ENCODE measurements around the gene METRN. TPM values are rescaled to one million over a fixed set of nuclear protein-coding genes. Genes with fewer than 3 reads are reported as not detected.

METRN gene
- total RNA-seq, 1 donor from 2014 or later = 6.1 TPM

DNA sequence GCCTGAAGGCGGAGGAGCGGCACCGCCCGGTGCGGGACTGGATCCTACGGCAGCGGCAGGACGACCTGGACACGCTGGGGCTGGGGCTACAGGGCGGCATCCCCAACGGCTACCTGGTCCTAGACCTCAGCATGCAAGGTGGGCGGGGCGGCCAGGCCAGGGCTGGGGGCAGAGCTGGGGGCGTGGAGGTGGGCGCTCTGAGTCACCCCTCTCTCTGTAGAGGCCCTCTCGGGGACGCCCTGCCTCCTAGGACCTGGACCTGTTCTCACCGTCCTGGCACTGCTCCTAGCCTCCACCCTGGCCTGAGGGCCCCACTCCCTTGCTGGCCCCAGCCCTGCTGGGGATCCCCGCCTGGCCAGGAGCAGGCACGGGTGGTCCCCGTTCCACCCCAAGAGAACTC is 53.5 kb downstream of the METRN start:
- intact Hi-C loops (cut with micrococcal nuclease) = no loop called here

Other genes starting within 250 kb of the METRN start
- 86.5 and 94.8 TPM in 2 replicates for gene CAPN15, start 187.4 kb upstream of the METRN start, total RNA-seq
- 0.10 TPM in 1 of 2 replicates, not detected in the other for gene PRR35, start 154.7 kb upstream of the METRN start, total RNA-seq
- gene NHLRC4, start 148.1 kb upstream of the METRN start, total RNA-seq = 1.8 and 2.2 TPM in 2 replicates
- gene PIGQ, start 145.2 kb upstream of the METRN start, total RNA-seq = 45.5 and 49.8 TPM in 2 replicates
- 16.2 and 17.6 TPM in 2 replicates for gene RAB40C, start 125.1 kb upstream of the METRN start, total RNA-seq
- gene WFIKKN1, start 84.1 kb upstream of the METRN start, total RNA-seq = 0.69 and 0.76 TPM in 2 replicates
- gene METTL26, start 78.8 kb upstream of the METRN start, total RNA-seq = 79.2 and 85.0 TPM in 2 replicates
- 19.3 and 27.5 TPM in 2 replicates for gene MCRIP2, start 73.3 kb upstream of the METRN start, total RNA-seq
- 52.9 and 53.6 TPM in 2 replicates for gene WDR90, start 65.8 kb upstream of the METRN start, total RNA-seq
- gene RHOT2, start 47.0 kb upstream of the METRN start, total RNA-seq = 136 and 155 TPM in 2 replicates
- 0.98 and 2.0 TPM in 2 replicates for gene RHBDL1, start 39.4 kb upstream of the METRN start, total RNA-seq
- 73.9 and 81.6 TPM in 2 replicates for gene STUB1, start 34.7 kb upstream of the METRN start, total RNA-seq
- 41.2 and 42.1 TPM in 2 replicates for gene JMJD8, start 30.8 kb upstream of the METRN start, total RNA-seq
- gene WDR24, start 24.7 kb upstream of the METRN start, total RNA-seq = 18.0 and 18.5 TPM in 2 replicates
- gene FBXL16, start 9.3 kb upstream of the METRN start, total RNA-seq = 8.0 and 8.2 TPM in 2 replicates
- 8.1 and 10.8 TPM in 2 replicates for gene ANTKMT, start 6.0 kb downstream of the METRN start, total RNA-seq
- 1.7 and 2.4 TPM in 2 replicates for gene CCDC78, start 11.3 kb downstream of the METRN start, total RNA-seq
- 5.1 and 6.1 TPM in 2 replicates for gene HAGHL, start 12.0 kb downstream of the METRN start, total RNA-seq
- gene CIAO3, start 25.9 kb downstream of the METRN start, total RNA-seq = 42.5 and 46.8 TPM in 2 replicates
- gene MSLN, start 45.6 kb downstream of the METRN start, total RNA-seq = not detected in 2 replicates
- gene RPUSD1, start 73.3 kb downstream of the METRN start, total RNA-seq = 35.4 and 36.4 TPM in 2 replicates
- gene CHTF18, start 73.5 kb downstream of the METRN start, total RNA-seq = 73.0 and 79.3 TPM in 2 replicates
- not detected in 2 replicates for gene GNG13, start 85.6 kb downstream of the METRN start, total RNA-seq

Data from T-helper 1 cell treated with Interleukin-12 subunit alpha and Interleukin-12 subunit beta and Interleukin-4 antibody, amounts not matched to agents 30 ng/mL and 1 ng/mL, for 36 hours (primary cell).